GM12878 (cell line): ENCODE measurements around the gene OXER1. TPM values are rescaled to one million over a fixed set of nuclear protein-coding genes. Genes with fewer than 3 reads are reported as not detected.

Experiments
- ATAC-seq: fragments of 200-7000 bp; cut with Tn5 transposase; 3 replicates; pipeline ENCODE4 v1.9.1; 2020; ENCODE audit warnings: mild to moderate bottlenecking, moderate library complexity
- BruUV-seq: library from RNA; stranded (reverse); fragments of 400-500 nt; replicated peaks from 2 replicates; lab custom pipeline; 2021; lab: Mats Ljungman, UMichigan
- CTCF ChIA-PET: fragments of 300-600 bp; sonication (Branson Sonifier 250); formaldehyde crosslinking; extraction: SDS; loops from one replicate; lab custom pipeline; 2021; ENCODE audit warnings: inconsistent platforms; lab: Yijun Ruan, JAX
- POLR2A ChIA-PET: fragments of 350-600 bp; formaldehyde crosslinking; extraction: SDS; loops from one replicate; lab custom pipeline; 2021; ENCODE audit warnings: inconsistent platforms; lab: Charles Lee
- RAD21 ChIA-PET: fragments of 300-600 bp; sonication (Branson Sonifier 250); formaldehyde crosslinking; loops from one replicate; lab custom pipeline; 2023; ENCODE audit warnings: antibody characterized with exemption; ENCODE audit not compliant: unreplicated experiment; lab: Charles Lee
- SMC1A ChIA-PET: fragments of 300-600 bp; sonication (Branson Sonifier 250); formaldehyde crosslinking; loops from one replicate; lab custom pipeline; 2023; ENCODE audit not compliant: unreplicated experiment, uncharacterized antibody; lab: Charles Lee
- DNase-seq: peaks from one replicate; pipeline ENCODE4 v3.0.0-alpha.2; 2011; ENCODE audit warnings: low read depth, low spot score
- FAIRE-seq: peaks from 3 replicates; lab custom pipeline; 2011; peaks lifted over from hg19 to GRCh38; lab: Jason Lieb, UNC
- H2AFZ ChIP-seq: 2 replicates; pipeline ENCODE4 v1.6.0; 2011; ENCODE audit warnings: low read depth, low read length, control low read depth; ENCODE audit not compliant: control insufficient read depth
- H3K27ac ChIP-seq: 2 replicates; pipeline ENCODE4 v1.5.1; 2011; ENCODE audit warnings: control low read depth; ENCODE audit not compliant: control insufficient read depth, insufficient read depth
- H3K27me3 ChIP-seq, 2 experiments: replicated peaks in 1 of 2; 2 replicates each; pipeline versions ENCODE4 v1.6.0 to v1.6.1; 2011; ENCODE audit warnings: low read length in 1 of 2; ENCODE audit not compliant: control insufficient read depth in 2 of 2, insufficient read depth in 2 of 2
- H3K36me3 ChIP-seq, 2 experiments: 2 replicates each; pipeline ENCODE4 v1.5.1; 2011; ENCODE audit warnings: low read length in 1 of 2; ENCODE audit not compliant: control insufficient read depth in 2 of 2, insufficient read depth in 2 of 2
- H3K4me1 ChIP-seq: 2 replicates; pipeline ENCODE4 v1.6.1; 2011; ENCODE audit warnings: mild to moderate bottlenecking, low read length, moderate library complexity, mixed read lengths; ENCODE audit not compliant: control insufficient read depth, insufficient read depth
- H3K4me2 ChIP-seq: 2 replicates; pipeline ENCODE4 v1.6.0; 2011; ENCODE audit warnings: control low read depth; ENCODE audit not compliant: control insufficient read depth, insufficient read depth
- H3K4me3 ChIP-seq: fragments of 200-600 bp; sonication (generic); 2 replicates; pipeline ENCODE4 v1.5.1; 2016
- H3K79me2 ChIP-seq: 2 replicates; pipeline ENCODE4 v1.6.0; 2011; ENCODE audit warnings: low read length; ENCODE audit not compliant: control insufficient read depth, insufficient read depth
- H3K9ac ChIP-seq: 2 replicates; pipeline ENCODE4 v1.8.0; 2011; ENCODE audit warnings: low read length, control low read depth, mixed read lengths; ENCODE audit not compliant: control insufficient read depth, insufficient read depth
- H3K9me3 ChIP-seq: replicated peaks from 3 replicates; pipeline ENCODE4 v1.5.1; 2011; ENCODE audit warnings: mild to moderate bottlenecking, low read length; ENCODE audit not compliant: control insufficient read depth, insufficient read depth
- H4K20me1 ChIP-seq: 2 replicates; pipeline ENCODE4 v1.6.0; 2011; ENCODE audit not compliant: control insufficient read depth, insufficient read depth
- SMARCA5 ChIP-seq: fragments of 450-650 bp; IDR thresholded peaks from 2 replicates; pipeline ENCODE4 v1.6.1; 2017; ENCODE audit warnings: mild to moderate bottlenecking
- WGBS: methylation state at CpG from one replicate; pipeline ENCODE4 v1.1.6; 2016; ENCODE audit warnings: low lambda C conversion rate; ENCODE audit not compliant: insufficient replicate concordance, insufficient coverage; ENCODE audit errors: missing lambda C conversion rate; 5-methylcytosine and 5-hydroxymethylcytosine counted together
- in situ Hi-C: fragments of 300-500 bp; cut with MboI; formaldehyde crosslinking; loops from 9 replicates; pipeline ENCODE4 v1.14.3; 2018; ENCODE audit warnings: mixed read lengths
- intact Hi-C: fragments of 100-400 bp; cut with micrococcal nuclease; formaldehyde crosslinking; loops from one replicate; pipeline ENCODE4 v1.14.2; 2022; ENCODE audit not compliant: unreplicated experiment
- polyA plus RNA-seq, 11 experiments: library from polyadenylated mRNA; depleted of rRNA in 4 of 11; unstranded in 6 of 11; stranded (reverse) in 5 of 11; fragments of >200 nt; fragmentation: Nextera tagmentation in 4 of 11; fragmentation: Illumina TruSeq in 1 of 11; extraction: Ambion mirVana in 4 of 11; extraction: Trizol in 1 of 11; gene quantifications; 1 replicate in 1 of 11; 2 replicates in 10 of 11; pipeline versions ENCODE4 v1.2.1 to v1.2.3, GENCODE V29; 2011 to 2016; ENCODE audit warnings: inconsistent platforms in 2 of 11, missing spikeins in 2 of 11, low read depth in 1 of 11
- total RNA-seq, 4 experiments: library from RNA; depleted of rRNA in 3 of 4; stranded (reverse); fragments of >200 nt in 3 of 4; fragmentation: Illumina TruSeq in 1 of 4; extraction: Trizol in 1 of 4; gene quantifications; 2 replicates each; pipeline versions ENCODE4 v1.2.1 to v1.2.3, GENCODE V29; 2013 to 2021
- TF ChIP-seq, protein P1 (sequence below): fragments of 450-650 bp; IDR thresholded peaks from 2 replicates; pipeline ENCODE4 v1.6.1; 2018; ENCODE audit warnings: borderline replicate concordance, mild to moderate bottlenecking; ENCODE audit not compliant: partially characterized antibody

OXER1 gene
- total and polyA plus RNA-seq, 10 of the 15 experiments (the other 5 are each of a cell fraction or from before 2014, with no cell fraction given), result 0.11 to 8.6 (median 3.3) TPM

DNA sequence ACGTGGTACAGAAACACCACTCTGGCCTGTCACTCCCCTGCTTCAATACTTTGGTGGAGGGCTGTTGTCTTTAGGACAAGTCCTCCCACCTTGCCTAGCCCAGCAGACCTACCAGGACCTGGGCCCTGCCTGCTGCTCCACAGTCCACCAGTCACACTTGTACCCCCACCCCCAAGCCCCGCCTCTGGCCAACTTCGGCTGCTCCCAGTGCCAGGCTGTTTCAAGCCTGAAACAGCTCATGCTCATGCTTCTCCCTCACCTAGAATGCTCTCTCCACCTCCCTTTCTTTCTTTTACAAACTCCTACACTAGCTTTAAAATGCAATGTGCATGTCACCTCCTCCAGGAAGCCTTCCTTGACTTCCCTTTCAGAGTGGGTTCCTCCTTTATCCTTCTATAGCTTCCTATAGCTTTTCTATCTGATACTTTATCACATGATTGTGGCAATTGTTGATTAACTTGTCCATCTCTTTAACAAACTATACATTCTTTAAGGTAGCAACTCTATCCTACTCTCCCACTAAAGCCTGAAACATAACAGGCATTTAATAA is 4.8 kb upstream of the OXER1 start:
- no peaks in the 10 kb centered on the region for H3K79me2 ChIP-seq
- no peaks in the 10 kb centered on the region for H4K20me1 ChIP-seq
- no peak overlapping the region for H3K27ac ChIP-seq
- ChIA-PET CTCF (interaction anchor here (0.9 to 1.9 kb wide), 4 partner anchors 14 to 105 kb away, joined by 3 to 5 read pairs (median 4); no protein-coding TSS in a partner anchor), RAD21 (no interaction called here), SMC1A (interaction anchor here (1.0 to 2.1 kb wide), 4 partner anchors 11 to 105 kb away, joined by 3 to 7 read pairs (median 6); no protein-coding TSS in a partner anchor), POLR2A (no interaction called here)
- no peaks in the 10 kb centered on the region for H3K4me1 ChIP-seq
- no peak for DNase-seq
- 83% methylated on average over 3 of the region's 3 CpGs for WGBS
- H3K9me3 ChIP-seq, result no peaks in the 10 kb centered on the region
- H2AFZ ChIP-seq, result no peak overlapping the region
- H3K27me3 ChIP-seq, result no peaks in the 10 kb centered on the region
- no peak overlapping the region for H3K4me3 ChIP-seq
- in situ Hi-C loops, result no loop called here
- TF ChIP-seq, protein P1, sequence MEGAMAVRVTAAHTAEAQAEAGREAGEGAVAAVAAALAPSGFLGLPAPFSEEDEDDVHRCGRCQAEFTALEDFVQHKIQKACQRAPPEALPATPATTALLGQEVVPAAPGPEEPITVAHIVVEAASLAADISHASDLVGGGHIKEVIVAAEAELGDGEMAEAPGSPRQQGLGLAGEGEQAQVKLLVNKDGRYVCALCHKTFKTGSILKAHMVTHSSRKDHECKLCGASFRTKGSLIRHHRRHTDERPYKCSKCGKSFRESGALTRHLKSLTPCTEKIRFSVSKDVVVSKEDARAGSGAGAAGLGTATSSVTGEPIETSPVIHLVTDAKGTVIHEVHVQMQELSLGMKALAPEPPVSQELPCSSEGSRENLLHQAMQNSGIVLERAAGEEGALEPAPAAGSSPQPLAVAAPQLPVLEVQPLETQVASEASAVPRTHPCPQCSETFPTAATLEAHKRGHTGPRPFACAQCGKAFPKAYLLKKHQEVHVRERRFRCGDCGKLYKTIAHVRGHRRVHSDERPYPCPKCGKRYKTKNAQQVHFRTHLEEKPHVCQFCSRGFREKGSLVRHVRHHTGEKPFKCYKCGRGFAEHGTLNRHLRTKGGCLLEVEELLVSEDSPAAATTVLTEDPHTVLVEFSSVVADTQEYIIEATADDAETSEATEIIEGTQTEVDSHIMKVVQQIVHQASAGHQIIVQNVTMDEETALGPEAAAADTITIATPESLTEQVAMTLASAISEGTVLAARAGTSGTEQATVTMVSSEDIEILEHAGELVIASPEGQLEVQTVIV, result no peak
- 0 out of 2 replicates have a peak, but pooled peaks have one; percentile 50 for TF ChIP-seq SMARCA5
- H3K4me2 ChIP-seq, result no peak overlapping the region
- H3K36me3 ChIP-seq, result no peaks in the 10 kb centered on the region; a peak in 2 of 4 replicates
- no peak for FAIRE-seq
- no peak overlapping the region for H3K9ac ChIP-seq
- intact Hi-C loops, result no loop called here
- no TSS peak for BruUV-seq
- ATAC-seq, result no peak
